PC-3 (cell line): ENCODE results near the gene OR51S1.

Source experiments
- EZH2 ChIP-seq: fragments of 300-600 bp; sonication (generic); IDR thresholded peaks from one replicate; pipeline ENCODE4 v1.6.1; 2017; ENCODE audit warnings: antibody characterized with exemption, mild to moderate bottlenecking, low read length; ENCODE audit not compliant: unreplicated experiment
- TF ChIP-seq, protein P1 (sequence below): fragments of 300-600 bp; sonication (generic); conservative IDR thresholded peaks from 2 replicates; pipeline ENCODE4 v1.5.1; 2017; ENCODE audit warnings: antibody characterized with exemption, low read depth, mild to moderate bottlenecking, low read length

DNA sequence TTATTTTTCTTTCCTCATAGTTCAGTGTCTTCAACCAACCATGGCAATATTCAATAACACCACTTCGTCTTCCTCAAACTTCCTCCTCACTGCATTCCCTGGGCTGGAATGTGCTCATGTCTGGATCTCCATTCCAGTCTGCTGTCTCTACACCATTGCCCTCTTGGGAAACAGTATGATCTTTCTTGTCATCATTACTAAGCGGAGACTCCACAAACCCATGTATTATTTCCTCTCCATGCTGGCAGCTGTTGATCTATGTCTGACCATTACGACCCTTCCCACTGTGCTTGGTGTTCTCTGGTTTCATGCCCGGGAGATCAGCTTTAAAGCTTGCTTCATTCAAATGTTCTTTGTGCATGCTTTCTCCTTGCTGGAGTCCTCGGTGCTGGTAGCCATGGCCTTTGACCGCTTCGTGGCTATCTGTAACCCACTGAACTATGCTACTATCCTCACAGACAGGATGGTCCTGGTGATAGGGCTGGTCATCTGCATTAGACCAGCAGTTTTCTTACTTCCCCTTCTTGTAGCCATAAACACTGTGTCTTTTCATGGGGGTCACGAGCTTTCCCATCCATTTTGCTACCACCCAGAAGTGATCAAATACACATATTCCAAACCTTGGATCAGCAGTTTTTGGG, 33.0 kb upstream of the OR51S1 start, which contains the start of gene OR51T1:
- TF ChIP-seq, protein P1, sequence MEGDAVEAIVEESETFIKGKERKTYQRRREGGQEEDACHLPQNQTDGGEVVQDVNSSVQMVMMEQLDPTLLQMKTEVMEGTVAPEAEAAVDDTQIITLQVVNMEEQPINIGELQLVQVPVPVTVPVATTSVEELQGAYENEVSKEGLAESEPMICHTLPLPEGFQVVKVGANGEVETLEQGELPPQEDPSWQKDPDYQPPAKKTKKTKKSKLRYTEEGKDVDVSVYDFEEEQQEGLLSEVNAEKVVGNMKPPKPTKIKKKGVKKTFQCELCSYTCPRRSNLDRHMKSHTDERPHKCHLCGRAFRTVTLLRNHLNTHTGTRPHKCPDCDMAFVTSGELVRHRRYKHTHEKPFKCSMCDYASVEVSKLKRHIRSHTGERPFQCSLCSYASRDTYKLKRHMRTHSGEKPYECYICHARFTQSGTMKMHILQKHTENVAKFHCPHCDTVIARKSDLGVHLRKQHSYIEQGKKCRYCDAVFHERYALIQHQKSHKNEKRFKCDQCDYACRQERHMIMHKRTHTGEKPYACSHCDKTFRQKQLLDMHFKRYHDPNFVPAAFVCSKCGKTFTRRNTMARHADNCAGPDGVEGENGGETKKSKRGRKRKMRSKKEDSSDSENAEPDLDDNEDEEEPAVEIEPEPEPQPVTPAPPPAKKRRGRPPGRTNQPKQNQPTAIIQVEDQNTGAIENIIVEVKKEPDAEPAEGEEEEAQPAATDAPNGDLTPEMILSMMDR, result no peak
- no peak for TF ChIP-seq EZH2
